HG02870 (cell line): ENCODE measurements around the gene DIPK1C.

ENCODE experiments used
- ATAC-seq: cut with Tn5 transposase; IDR thresholded peaks from one replicate; pipeline ENCODE4 v1.9.1; 2021; ENCODE audit warnings: mild to moderate bottlenecking, moderate library complexity; ENCODE audit not compliant: unreplicated experiment

Gene DIPK1C

DNA sequence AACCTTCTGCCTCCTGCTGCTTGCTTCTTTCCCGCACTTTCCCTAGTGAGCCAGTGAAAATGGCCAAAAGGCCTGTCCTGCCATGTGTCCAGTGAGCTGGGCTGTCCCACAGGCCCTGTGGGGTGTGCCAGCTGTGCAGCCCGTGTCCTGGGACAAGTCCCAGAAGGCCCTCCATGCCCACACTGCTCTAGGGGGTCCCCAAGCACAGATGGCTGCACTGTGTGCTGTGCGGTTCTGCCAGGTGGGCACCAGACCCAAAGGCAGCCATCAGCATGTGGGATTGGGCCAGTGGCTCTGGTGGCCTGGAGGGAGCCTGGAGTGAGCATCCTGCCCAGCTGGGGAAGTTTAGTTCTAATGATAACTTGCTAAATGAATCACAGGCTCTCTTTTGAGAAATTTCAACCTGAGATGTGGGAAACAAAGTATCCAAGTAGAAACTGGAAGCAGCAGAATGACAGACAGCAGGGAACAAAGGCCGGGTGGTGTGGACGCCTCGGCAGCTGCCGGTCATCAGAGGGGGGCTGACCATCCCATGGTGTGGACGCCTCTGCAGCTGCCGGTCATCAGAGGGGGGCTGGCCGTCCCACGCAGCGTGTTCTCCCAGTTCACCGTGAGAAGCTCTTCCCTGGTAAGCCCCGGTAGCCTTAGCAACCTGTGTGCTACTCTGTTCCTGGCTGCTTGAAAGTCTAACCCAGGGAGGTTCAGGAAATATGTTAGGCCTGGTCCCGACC lies 29.2 kb upstream of the DIPK1C start:
- ATAC-seq: no peak

DNA sequence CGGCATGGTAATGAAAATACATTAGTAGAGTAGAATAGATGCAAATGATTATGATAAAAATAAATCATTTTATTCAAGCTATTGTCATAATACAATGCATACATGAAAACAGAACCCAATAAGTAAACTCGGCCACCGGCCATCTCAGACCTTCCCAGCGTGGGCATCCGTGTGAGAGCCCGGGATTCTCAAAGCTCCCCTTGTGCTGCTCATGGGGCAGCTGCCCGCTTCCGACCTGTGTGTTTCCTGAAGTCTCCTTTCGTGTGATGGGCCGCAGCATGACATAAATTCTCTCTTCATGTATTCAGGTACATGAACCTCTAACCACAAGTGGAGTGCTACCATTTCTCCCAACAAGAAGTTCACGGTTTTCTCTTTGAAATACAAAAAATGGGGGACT lies 25.6 kb upstream of the DIPK1C start:
- no peak for ATAC-seq

DNA sequence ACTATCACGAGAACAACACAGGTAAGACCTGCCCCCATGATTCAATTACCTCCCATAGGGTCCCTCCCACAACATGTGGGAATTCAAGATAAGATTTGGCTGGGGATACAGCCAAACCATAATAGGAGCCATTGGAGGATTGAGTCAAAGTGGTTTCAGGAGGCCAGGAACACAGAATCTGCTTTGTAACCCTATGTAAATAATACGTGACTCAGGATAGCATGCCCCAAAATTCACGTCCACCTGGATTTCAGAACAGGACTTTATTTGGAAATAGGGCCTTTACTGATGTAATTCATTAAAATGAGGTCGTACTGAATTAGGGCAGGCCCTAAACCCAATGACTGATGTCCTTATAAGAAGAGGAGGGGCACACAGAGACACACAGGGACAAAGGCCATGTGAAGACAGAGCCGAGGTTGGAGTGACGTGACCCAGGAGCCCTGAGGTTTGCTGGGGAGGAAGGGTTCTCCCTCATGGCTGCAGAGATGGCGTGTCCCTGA lies 23.1 kb upstream of the DIPK1C start:
- no peak for ATAC-seq

DNA sequence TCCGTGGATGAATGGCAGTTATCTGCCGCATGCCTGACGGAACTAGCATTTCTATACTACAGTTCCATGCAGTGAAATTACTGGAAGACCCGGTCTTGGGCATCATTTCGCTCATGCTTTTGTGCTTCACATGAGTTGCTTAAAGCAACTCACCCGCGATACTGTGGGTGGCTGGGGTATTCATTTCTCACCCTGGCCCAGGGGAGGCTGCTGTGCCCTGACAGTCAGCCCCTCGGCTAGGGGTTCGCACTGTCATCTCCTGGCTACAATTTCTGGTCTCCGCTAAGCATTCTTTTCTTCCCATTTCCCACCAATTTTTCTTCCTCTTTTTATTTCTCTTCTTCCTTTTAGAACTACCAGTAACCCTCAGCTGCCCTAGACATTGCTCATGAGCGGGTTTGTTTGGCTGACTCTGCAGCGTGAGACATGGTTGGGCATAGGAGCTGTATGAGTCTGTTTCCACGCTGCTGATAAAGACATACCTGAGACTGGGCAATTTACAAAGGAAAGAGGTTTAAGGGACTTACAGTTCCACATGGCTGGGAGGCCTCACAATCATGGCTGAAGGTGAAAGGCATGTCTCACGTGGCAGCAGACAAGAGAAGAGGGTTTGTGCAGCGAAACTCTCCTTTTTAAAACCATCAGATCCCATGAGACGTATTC lies 22.5 kb upstream of the DIPK1C start:
- ATAC-seq: no peak

DNA sequence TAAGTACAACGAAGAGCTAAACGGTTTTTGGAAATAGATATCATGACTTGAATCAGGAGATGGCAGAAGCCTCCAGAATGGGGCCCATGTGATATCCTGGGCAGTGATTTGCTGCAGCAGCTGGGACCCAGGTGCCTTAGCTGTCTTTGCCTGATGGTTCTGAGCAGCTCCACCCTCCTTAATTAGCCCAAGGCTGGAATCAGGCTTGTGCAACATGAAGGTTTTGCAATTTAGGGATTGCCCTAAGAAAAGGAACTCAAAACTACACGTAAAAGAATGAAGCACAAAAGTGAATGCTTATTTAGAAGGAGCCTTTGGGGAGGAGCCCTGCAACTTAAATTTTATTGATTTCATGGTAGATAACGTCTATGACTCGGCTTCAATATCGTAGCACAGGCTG lies 21.8 kb upstream of the DIPK1C start:
- no peak for ATAC-seq

DNA sequence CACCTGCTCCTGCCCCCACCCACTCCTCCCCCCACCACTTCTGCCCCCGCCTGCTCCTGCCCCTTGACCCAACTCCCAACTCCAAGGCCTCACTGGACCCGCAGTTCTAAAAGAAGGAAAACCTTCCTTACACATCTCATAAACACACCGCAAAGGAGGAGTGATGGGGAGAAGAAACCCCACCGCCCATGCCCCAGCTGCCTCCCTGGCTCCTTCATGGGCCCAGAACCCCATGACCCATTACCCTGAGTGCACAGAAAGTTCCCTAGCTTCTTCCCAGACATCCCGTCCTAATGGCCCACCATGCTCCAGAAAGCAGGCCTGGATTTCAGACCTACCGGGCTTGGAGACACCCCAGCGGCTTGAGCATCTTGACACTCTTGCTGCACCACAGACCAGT lies 21.2 kb upstream of the DIPK1C start:
- no peak for ATAC-seq

DNA sequence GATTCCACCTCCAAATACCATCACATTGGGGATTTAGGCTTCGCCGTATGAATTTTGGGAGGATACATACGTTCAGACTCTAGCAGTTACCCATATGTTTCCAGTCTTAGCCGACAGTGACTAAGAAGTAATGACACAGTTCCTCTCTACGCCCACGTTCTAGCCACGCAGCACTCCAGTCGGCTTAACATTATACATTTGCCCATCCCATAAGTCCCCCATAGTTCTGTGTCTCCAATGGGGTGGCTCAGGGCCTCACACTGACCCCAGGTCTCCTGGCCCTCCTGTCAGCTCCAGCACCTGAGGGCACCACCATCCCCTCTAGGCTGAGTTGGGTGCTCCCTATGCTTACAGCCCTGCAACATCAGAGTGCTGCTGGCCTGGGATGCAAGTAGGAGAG lies 20.7 kb upstream of the DIPK1C start:
- no peak for ATAC-seq

DNA sequence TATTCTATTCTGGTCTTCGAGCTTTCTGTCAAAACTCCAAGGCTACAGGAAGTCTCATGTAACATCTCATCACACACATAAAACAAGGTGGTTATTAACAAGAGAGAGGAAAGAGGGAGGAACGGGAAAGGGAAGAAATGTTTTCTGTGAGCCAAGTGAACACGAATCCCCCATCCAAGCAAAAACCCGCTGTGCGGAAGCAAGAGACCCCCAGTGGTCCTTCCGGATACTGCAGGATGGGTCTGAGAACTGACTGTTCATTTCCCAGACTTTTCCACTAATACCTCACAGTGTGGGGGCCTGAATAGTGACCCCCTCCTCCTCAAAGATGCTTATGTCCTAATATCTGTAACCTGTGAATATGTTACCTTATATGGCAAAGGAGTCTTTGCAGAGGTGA lies 19.0 kb upstream of the DIPK1C start:
- no peak for ATAC-seq

DNA sequence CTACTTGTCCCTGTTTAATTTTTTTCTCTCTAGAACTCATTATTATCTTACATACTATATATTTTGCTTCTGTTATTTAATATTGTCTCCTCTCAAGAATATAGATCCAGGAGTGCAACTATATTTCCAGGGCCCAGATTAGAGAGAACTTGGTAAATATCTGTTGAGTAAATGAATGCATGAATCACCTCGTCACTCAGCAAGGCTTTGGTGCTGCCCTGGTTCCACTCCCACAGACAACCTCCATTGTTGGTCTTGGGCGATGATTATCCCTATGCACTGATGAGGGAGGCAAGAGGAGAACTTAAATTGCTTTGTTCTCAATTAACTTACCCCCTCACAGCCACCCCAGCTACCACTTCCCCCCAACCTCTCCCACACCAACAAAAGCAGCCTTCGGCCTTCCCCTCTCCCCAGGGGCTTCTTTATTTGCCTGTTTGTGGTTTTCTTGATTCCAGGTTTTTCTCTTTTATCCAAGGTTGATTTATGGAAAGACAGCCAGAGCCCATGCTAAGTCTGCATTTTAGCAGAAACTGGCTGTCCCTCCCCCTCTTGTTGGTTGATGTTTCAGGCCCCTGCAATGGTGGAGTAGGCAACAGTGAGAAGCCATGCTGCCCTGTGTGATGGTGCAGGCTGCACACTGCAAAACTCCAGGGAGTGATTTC lies 17.0 kb upstream of the DIPK1C start:
- no peak for ATAC-seq

DNA sequence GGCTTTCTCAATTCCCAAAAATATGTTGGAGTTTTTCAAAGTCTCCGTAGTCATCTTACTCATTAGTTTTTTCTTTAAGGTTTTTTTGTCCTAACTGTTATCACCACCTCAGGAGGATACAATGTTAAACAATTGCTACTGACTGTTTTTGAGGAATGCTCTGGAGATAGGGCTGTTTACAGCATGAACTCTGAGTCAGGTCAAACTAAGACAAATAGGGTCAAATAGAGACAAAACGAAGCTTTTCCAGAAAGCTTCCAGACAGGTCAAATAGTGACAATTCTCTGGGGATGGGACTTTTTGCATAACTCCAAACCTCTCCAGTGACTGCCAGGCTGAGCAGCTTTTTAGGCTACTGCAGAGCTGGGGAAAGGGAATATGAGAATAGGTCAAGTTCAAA lies 15.2 kb upstream of the DIPK1C start:
- ATAC-seq: no peak

DNA sequence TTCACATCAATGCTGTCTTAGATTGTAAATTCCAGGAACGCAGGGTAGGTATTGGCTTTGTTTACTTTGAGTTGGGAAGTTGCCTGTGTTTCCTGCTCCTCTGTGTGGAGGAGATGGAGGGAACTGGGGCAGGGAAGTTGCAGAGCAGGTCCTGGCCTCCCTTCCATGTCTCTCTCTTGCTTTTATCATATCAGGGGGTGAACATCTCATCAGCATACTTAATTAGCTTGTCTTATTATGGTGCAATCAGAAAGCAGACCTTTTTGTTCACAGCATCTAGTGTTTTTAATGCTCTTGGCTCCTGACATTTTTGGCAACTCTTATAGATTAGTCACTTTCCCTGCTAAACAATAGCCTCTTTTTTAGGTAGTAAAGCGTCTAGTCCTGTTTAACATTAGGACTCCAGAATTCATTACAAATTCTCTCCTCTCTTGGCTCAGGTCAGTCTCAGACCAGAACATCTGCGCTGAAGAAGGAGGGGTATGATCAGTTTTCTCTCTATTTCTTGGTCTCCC lies 11.5 kb upstream of the DIPK1C start:
- ATAC-seq: no peak

DNA sequence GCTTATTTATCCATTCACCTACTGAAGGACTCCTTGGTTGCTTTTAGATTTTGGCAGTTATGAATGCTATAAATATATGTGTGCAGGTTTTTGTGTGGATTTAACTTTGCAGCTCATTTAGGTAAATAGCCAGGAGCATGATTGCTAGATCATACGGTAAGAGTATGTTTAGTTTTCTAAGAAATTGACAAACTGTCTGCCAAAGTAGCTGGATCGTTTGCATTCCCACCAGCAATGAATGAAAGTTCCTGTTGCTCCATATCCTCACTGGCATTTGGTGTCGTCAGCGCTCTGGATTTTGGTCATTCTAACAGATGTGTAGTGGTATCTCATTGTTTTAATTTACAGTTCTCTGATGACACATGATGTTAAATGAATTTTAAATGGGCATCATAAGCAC lies 8.7 kb upstream of the DIPK1C start:
- no peak for ATAC-seq

DNA sequence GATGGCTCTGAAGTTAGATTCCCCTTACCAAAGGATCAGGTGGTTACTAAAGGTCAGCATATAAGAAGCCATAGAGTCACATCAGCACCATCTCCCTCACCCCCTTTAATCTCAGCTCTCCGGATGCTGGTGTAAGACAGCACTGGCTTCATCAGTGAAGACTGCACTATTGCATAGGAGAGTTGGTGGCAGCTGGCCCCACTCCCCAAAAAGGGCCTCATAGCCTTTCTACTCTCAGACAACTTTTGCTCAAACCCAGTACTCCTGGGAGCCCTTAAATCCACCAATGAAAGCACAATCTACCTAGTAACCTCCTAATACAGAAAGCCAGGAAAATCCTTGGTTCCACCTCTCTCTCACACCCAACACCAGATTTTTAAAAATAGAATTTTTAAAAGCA lies 6.9 kb upstream of the DIPK1C start:
- ATAC-seq: no peak

DNA sequence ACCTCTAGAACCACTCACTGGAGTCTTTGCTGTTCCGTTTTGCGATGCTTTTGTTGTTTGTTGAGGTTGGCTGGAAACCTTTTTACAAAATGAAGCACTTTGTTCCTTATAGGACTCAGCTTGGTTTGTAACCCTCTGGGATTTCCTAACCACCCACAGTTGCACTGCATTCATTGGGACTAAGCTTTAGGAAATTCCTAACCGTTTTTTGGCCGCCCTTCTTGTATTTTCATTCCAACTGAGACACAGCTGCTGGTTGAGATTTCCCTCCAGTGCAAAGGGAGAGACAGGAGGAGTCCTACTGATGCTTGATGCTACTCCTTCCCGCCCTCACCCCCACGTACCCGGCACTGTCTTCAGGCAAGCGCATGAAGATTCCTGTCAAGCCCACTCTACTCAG lies 6.1 kb upstream of the DIPK1C start:
- no peak for ATAC-seq

DNA sequence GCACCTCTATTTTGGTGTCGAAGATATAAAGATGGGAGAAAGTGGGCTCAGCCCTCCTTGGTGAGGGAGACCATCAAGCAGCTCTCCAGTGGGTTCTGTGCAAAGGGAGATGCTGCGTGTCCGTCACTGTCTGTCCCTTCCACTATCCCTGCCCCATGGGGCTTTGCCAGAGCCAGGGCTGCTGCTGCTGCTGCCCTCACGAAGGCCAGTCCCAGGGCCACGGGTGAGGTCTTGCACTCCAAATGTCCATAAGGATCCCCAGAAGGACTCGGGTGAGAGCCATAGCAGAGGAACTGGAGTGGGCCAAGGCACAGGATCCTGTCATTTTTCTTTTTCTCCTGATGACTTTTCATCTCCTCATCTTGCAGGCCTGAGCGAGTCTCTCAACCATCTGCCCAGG lies 3.7 kb upstream of the DIPK1C start:
- ATAC-seq: no peak

DNA sequence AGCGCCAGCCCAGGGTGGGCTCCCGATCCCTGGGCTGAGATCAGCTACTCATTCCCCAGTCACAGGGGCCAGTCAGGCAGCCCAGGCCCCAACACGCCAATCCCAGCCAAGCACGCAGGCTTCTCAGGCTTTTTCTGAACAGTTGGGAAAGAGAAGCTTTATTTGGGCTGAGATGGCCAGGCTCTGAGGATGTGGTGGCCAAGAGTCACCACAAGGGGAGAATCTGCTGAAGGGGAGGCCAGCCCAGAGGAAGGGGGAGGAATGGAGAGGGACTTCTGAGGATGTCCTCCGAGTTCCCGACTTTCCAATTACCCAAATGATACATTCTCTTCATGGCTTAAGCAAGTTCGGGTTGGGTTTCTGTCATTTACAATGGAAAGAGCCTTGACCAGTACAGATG lies 2.8 kb upstream of the DIPK1C start:
- no peak for ATAC-seq

DNA sequence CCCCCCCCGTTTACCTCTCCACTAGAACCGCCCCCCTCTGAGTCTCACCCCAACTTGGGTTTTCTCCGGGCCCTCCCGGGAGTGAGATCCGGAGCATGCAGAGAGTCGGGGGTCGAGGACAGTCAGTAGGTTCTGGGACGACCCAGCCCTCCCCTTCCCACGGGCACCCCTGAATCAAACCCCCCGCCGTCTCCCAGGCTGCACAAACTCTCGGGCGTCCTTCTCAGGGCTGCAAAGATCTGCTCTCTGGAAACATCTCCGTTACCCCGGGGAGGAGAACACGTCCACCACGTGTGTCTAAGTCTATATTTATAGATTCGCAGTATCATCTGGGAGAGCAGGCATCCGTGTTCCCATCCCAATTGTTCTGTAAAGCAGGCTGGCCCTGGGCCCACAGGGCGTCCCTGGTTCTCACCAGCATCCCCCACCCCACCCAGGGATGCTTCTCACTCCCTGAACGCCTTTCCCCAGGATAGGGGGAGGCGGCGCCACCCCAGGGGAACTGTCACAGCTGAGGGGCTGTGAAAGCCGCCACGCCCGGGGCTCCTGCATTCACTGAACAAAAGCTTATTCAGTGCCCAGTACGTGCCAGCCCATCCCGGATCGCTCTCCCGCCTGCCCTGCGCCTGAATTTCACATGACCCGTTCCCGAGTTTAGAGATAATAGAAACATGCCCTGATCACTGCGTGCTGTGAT lies 765 bp upstream of the DIPK1C start:
- ATAC-seq: no peak

DNA sequence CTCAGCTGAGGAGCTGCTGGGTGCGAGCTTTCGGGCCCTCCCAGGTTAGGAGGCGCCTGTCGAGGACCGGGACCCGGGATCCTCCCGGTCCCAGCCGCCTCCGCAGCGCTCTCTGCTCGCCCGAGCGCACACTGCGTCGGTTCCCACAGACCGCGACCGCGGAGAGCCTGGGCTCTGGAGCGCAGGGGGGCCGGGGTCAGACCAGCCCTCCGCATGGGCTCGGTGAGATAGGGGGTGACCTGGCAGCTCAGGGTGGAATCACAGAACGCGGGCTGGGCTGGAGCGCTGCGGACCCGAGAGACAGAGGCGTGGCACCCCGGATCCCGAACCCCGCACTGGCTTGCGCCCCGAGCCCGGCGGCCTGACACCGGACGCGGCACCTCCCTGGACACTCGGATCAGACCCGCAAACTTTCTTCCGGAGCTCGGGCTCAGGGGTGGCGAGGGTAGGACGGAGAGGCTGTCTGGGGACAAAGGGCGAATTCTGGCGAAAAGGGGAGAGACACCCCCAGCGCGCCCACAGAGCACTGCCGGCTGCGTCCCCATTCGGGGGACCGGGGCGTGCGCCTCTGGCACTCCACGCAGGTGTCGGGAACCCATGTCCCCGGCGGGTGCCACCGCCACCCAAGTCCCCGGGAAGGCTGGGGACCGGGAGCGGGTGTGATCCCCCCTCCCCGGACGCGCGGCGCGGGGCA lies 612 bp downstream of the DIPK1C start:
- ATAC-seq: no peak

DNA sequence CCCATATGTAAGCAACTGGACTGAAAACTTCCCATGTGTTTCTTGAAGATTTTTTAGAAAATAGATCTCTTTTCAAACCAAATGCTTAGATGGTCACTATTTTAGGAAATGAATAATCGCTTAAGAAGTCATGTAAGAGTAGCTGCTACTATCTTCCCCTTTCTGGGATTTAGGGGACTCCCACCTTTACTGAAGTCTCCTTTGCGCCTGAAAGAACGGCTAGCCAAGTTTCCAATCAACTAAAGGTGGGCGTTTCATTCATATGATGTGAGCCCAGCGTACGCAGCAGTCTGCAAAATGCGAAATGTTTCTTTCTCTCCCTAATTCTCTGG lies 1.1 kb downstream of the DIPK1C start:
- no peak for ATAC-seq

DNA sequence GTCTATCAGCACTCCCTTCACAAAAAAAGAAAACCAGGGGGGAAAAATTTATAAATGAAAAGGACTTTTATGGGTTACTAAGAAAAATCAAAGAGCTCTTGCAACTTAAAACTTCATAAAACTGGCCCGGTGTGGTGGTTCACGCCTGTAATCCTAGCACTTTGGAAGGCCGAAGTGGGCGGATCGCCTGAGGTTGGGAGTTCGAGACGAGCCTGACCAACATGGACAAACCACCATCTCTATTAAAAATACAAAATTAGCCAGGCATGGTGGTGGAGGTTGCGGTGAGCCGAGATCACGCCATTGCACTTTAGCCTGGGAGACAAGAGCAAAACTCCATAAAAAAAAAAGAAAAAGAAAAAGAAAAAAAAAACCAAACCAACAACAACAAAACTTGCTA lies 1.7 kb downstream of the DIPK1C start:
- ATAC-seq: no peak

DNA sequence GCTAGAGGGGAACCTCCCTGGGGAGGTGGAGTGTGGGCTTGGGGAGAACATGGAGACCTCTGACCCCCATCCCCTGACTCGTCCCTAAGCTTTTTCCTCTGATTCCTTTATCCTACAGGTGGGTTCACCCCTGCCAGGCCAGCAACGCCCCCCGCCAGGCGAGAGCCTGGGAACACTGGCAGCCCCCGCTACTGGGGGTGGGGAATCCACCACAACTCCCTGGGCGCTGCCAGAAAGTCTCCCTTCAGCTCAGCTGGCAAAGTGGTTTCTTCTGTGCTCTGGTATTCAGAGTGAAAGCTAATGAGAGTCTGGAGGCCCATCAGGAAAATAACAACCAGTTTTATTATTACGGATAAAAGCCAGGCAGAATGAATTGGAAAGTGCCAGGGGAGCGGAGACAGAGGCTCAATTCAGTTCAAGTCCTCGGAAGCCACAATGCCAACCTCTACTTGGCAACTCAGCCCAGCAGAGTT lies 2.8 kb downstream of the DIPK1C start:
- no peak for ATAC-seq
